CD14-positive monocyte (primary cell): ENCODE measurements around the gene FAM43A. TPM values are rescaled to one million over a fixed set of nuclear protein-coding genes. Genes with fewer than 3 reads are reported as not detected.

Experiments used
- DNase-seq, 3 donors: peaks; one replicate each; pipeline ENCODE4 v3.0.0-alpha.2; 2011 to 2022
- H2AFZ ChIP-seq: 2 replicates; pipeline ENCODE4 v1.6.0; 2012; ENCODE audit warnings: mild to moderate bottlenecking, low read depth, low read length, inconsistent platforms; ENCODE audit not compliant: insufficient read depth, poor library complexity, severe bottlenecking
- H3K27ac ChIP-seq, 2 donors: 1 replicate in 1 of 2; 2 replicates in 1 of 2; pipeline ENCODE4 v1.5.1; 2012 to 2013; ENCODE audit warnings: low read length in 2 of 2, control low read depth in 1 of 2, inconsistent platforms in 1 of 2, low read depth in 1 of 2, mild to moderate bottlenecking in 1 of 2
- H3K27me3 ChIP-seq, 2 donors: one replicate each; pipeline versions ENCODE4 v1.6.0 to v1.6.1; 2011 to 2013; ENCODE audit warnings: low read length in 2 of 2; ENCODE audit not compliant: control insufficient read depth in 2 of 2, insufficient read depth in 2 of 2
- H3K36me3 ChIP-seq, 2 donors: replicated peaks in 1 of 2; 1 replicate in 1 of 2; 2 replicates in 1 of 2; pipeline versions ENCODE4 v1.5.1 to v1.6.1; 2012 to 2013; ENCODE audit warnings: low read length in 2 of 2, control low read depth in 1 of 2, inconsistent platforms in 1 of 2, mild to moderate bottlenecking in 1 of 2; ENCODE audit not compliant: insufficient read depth in 2 of 2, control insufficient read depth in 1 of 2
- H3K4me1 ChIP-seq, 2 donors: 1 replicate in 1 of 2; 2 replicates in 1 of 2; pipeline versions ENCODE4 v1.5.1 to v1.6.1; 2012 to 2013; ENCODE audit warnings: low read length in 2 of 2, control low read depth in 1 of 2, inconsistent platforms in 1 of 2, mild to moderate bottlenecking in 1 of 2, moderate library complexity in 1 of 2; ENCODE audit not compliant: insufficient read depth in 2 of 2, control insufficient read depth in 1 of 2
- H3K4me2 ChIP-seq: replicated peaks from 2 replicates; pipeline ENCODE3; 2012; ENCODE audit warnings: low read length, moderate library complexity, mild to moderate bottlenecking; ENCODE audit not compliant: poor library complexity, severe bottlenecking; ENCODE audit errors: extremely low read depth
- H3K4me3 ChIP-seq, 3 experiments: fragments of 200-600 bp in 1 of 3; sonication (generic) in 1 of 3; replicated peaks in 1 of 3; 1 replicate in 2 of 3; 2 replicates in 1 of 3; pipeline ENCODE4 v1.5.1; 2011 to 2013; ENCODE audit warnings: low read length in 3 of 3, mild to moderate bottlenecking in 3 of 3, control low read depth in 2 of 3, low read depth in 2 of 3, inconsistent platforms in 1 of 3, moderate library complexity in 1 of 3
- H3K79me2 ChIP-seq: 2 replicates; pipeline ENCODE4 v1.6.0; 2012; ENCODE audit warnings: mild to moderate bottlenecking, control low read depth, inconsistent platforms, low read length, moderate library complexity; ENCODE audit not compliant: insufficient read depth
- H3K9ac ChIP-seq: 2 replicates; pipeline ENCODE4 v1.6.0; 2017; ENCODE audit warnings: low read length, mild to moderate bottlenecking; ENCODE audit not compliant: insufficient read depth, poor library complexity, severe bottlenecking
- H3K9me3 ChIP-seq, 2 donors: replicated peaks in 1 of 2; 1 replicate in 1 of 2; 2 replicates in 1 of 2; pipeline versions ENCODE4 v1.5.1 to v1.6.1; 2012 to 2013; ENCODE audit warnings: low read length in 2 of 2, control low read depth in 1 of 2; ENCODE audit not compliant: control insufficient read depth in 1 of 2, insufficient read depth in 1 of 2
- H4K20me1 ChIP-seq: 2 replicates; pipeline ENCODE4 v1.6.0; 2012; ENCODE audit warnings: mild to moderate bottlenecking, low read length, control low read depth, moderate library complexity; ENCODE audit not compliant: insufficient read depth
- H3K27ac Mint-ChIP-seq, 7 donors: one replicate each; pipeline ENCODE4 v1.8.0; 2020; ENCODE audit warnings: mild to moderate bottlenecking in 7 of 7, mixed read lengths in 7 of 7, moderate library complexity in 6 of 7, inconsistent platforms in 2 of 7
- H3K27me3 Mint-ChIP-seq, 3 donors: one replicate each; pipeline ENCODE4 v1.8.0; 2021 to 2022; ENCODE audit warnings: low read depth in 3 of 3, mild to moderate bottlenecking in 3 of 3, mixed read lengths in 3 of 3, moderate library complexity in 3 of 3, inconsistent platforms in 1 of 3
- H3K36me3 Mint-ChIP-seq, 2 donors: one replicate each; pipeline ENCODE4 v1.8.0; 2020; ENCODE audit warnings: mixed read lengths in 2 of 2, inconsistent platforms in 1 of 2, mild to moderate bottlenecking in 1 of 2
- H3K4me1 Mint-ChIP-seq: one replicate; pipeline ENCODE4 v1.8.0; 2020; ENCODE audit warnings: mild to moderate bottlenecking, mixed read lengths
- H3K4me3 Mint-ChIP-seq, 2 donors: one replicate each; pipeline ENCODE4 v1.8.0; 2020; ENCODE audit warnings: mild to moderate bottlenecking in 2 of 2, mixed read lengths in 2 of 2, moderate library complexity in 1 of 2
- H3K9me3 Mint-ChIP-seq, 7 donors: one replicate each; pipeline ENCODE4 v1.8.0; 2020 to 2022; ENCODE audit warnings: mixed read lengths in 7 of 7, mild to moderate bottlenecking in 6 of 7, moderate library complexity in 6 of 7, inconsistent platforms in 2 of 7
- CTCF ChIP-seq: fragments of 200-600 bp; IDR thresholded peaks from one replicate; pipeline ENCODE4 v1.8.0; 2022; ENCODE audit warnings: antibody characterized with exemption, mild to moderate bottlenecking
- WGBS: methylation state at CpG from one replicate; pipeline ENCODE4 v1.1.5; 2013; ENCODE audit warnings: missing lambda C conversion rate; ENCODE audit not compliant: insufficient coverage; 5-methylcytosine and 5-hydroxymethylcytosine counted together
- intact Hi-C, 2 donors: fragments of 100-400 bp; cut with micrococcal nuclease; formaldehyde crosslinking; loops; one replicate each; pipeline versions ENCODE4 v1.15.0 to v1.15.1; 2023
- polyA plus RNA-seq, 3 donors: library from polyadenylated mRNA; depleted of rRNA in 1 of 3; unstranded in 2 of 3; stranded (reverse) in 1 of 3; fragments of 300-500 nt in 2 of 3; fragments of >200 nt in 1 of 3; fragmentation: Illumina TruSeq in 2 of 3; gene quantifications; 1 replicate in 2 of 3; 2 replicates in 1 of 3; pipeline ENCODE4 v1.2.3, GENCODE V29; 2012 to 2021

FAM43A gene
- polyA plus RNA-seq, 3 donors, result 6.6 to 11.3 (median 9.8) TPM

DNA sequence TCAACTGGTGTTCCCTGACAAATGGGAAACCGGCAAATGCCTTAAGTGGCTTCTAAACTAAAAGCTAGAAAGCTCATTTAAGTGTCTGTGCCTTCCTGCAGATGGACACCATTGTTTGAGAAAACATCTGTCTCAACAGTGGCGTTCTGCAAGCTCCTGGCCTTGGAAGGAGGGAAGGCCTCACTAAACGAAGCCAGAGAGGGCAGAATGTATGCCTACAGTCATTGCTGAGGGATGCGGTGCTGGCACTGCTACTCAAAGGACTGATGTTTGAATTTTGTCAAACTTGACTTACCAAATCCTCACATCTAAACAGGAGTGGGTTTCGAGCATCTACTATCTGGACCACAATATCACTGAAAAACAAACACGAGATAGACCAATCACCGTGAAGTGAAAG, 25.9 kb upstream of the FAM43A start:
- no peaks in the 10 kb centered on the region for H4K20me1 ChIP-seq
- H2AFZ ChIP-seq, result no peak overlapping the region
- DNase-seq, result no peak
- no peak overlapping the region for H3K4me3 ChIP-seq
- no peak for TF ChIP-seq CTCF
- H3K27ac ChIP-seq, result no peak overlapping the region
- Mint-ChIP-seq H3K27ac (no peak overlapping the region), H3K4me1 (peaks cover 11% of the 10 kb centered on the region), H3K36me3 (peaks cover 70 to 77% of the 10 kb centered on the region in 2 donors), H3K27me3 (no peaks in the 10 kb centered on the region), H3K4me3 (no peak overlapping the region), H3K9me3 (no peaks in the 10 kb centered on the region)
- H3K4me1 ChIP-seq, result no peaks in the 10 kb centered on the region
- no peaks in the 10 kb centered on the region for H3K79me2 ChIP-seq
- intact Hi-C loops, result no loop called here
- 100% methylated on average over 2 of the region's 7 CpGs for WGBS
- H3K9me3 ChIP-seq, result no peaks in the 10 kb centered on the region
- H3K27me3 ChIP-seq, result no peaks in the 10 kb centered on the region
- H3K4me2 ChIP-seq, result no peak overlapping the region
- peaks cover 65 to 76% of the 10 kb centered on the region in 2 donors for H3K36me3 ChIP-seq
- H3K9ac ChIP-seq, result no peak overlapping the region

- H2AFZ ChIP-seq, result no peak overlapping the region
- Mint-ChIP-seq H3K4me3 (no peak overlapping the region), H3K27me3 (no peaks in the 10 kb centered on the region), H3K9me3 (no peaks in the 10 kb centered on the region), H3K27ac (no peak overlapping the region), H3K4me1 (peaks cover 11% of the 10 kb centered on the region), H3K36me3 (peaks cover 77 to 83% of the 10 kb centered on the region in 2 donors)
- WGBS, result no CpG with 5 or more reads among the region's 3 CpGs
- H4K20me1 ChIP-seq, result no peaks in the 10 kb centered on the region
- no peak overlapping the region for H3K9ac ChIP-seq
- no peaks in the 10 kb centered on the region for H3K27me3 ChIP-seq
- no peak for DNase-seq
- H3K4me3 ChIP-seq, result no peak overlapping the region
- H3K4me1 ChIP-seq, result no peaks in the 10 kb centered on the region
- H3K36me3 ChIP-seq, result peaks cover 75 to 85% of the 10 kb centered on the region in 2 donors
- no peak overlapping the region for H3K27ac ChIP-seq
- no peak overlapping the region for H3K4me2 ChIP-seq
- H3K79me2 ChIP-seq, result no peaks in the 10 kb centered on the region
- intact Hi-C loops, result no loop called here
- no peak for TF ChIP-seq CTCF
- H3K9me3 ChIP-seq, result no peaks in the 10 kb centered on the region
These were observed 24.3 kb upstream of the FAM43A start for GRCh38 chr3:194661374-194661773.
